HAP-1 (cell line): Measurements from ENCODE around the gene KLHL17.

Experiments
- DNase-seq, 2 experiments: peaks; one replicate each; pipeline ENCODE4 v3.0.0-alpha.2; 2016 to 2020; ENCODE audit warnings: low spot score in 2 of 2
- H3K27me3 ChIP-seq: fragments of 250-450 bp; sonication (Bioruptor Pico); 2 replicates; pipeline ENCODE4 v1.5.1; 2020; ENCODE audit warnings: low read depth, mild to moderate bottlenecking, moderate library complexity
- H3K36me3 ChIP-seq: fragments of 250-450 bp; sonication (Bioruptor Pico); replicated peaks from 2 replicates; pipeline ENCODE4 v1.5.1; 2020; ENCODE audit warnings: mild to moderate bottlenecking
- H3K4me1 ChIP-seq: fragments of 250-450 bp; sonication (Bioruptor Pico); 2 replicates; pipeline ENCODE4 v1.5.1; 2020; ENCODE audit warnings: mild to moderate bottlenecking
- H3K4me3 ChIP-seq: fragments of 250-450 bp; sonication (Bioruptor Pico); 2 replicates; pipeline ENCODE4 v1.5.1; 2020; ENCODE audit warnings: mild to moderate bottlenecking, moderate library complexity
- H3K9me3 ChIP-seq: fragments of 250-450 bp; sonication (Bioruptor Pico); 2 replicates; pipeline ENCODE4 v1.5.1; 2020; ENCODE audit warnings: mild to moderate bottlenecking, moderate library complexity
- in situ Hi-C: fragments of 300-500 bp; cut with MboI; formaldehyde crosslinking; loops from 3 replicates; pipeline ENCODE4 v1.14.3; 2020; ENCODE audit warnings: low sequenced_read_pairs, inconsistent platforms, mixed read lengths

KLHL17 gene

GRCh38 chr1:936348-937264 is 23.8 kb upstream of the KLHL17 start:
- in situ Hi-C loops = no loop called here
- H3K27me3 ChIP-seq = no peaks in the 10 kb centered on the region

GRCh38 chr1:937521-937920 is 22.9 kb upstream of the KLHL17 start:
- H3K36me3 ChIP-seq = no peaks in the 10 kb centered on the region
- H3K9me3 ChIP-seq = no peaks in the 10 kb centered on the region
- H3K4me1 ChIP-seq = peaks cover 28% of the 10 kb centered on the region
- no peaks in the 10 kb centered on the region for H3K27me3 ChIP-seq
- in situ Hi-C loops = no loop called here
- DNase-seq = no peak
- no peak overlapping the region for H3K4me3 ChIP-seq

More at GRCh38 chr1:936348-937264, 23.8 kb upstream of the KLHL17 start:
- DNase-seq = no peak
- H3K4me3 ChIP-seq = no peak overlapping the region
- H3K9me3 ChIP-seq = no peaks in the 10 kb centered on the region
- H3K36me3 ChIP-seq = no peaks in the 10 kb centered on the region
- peaks cover 27% of the 10 kb centered on the region for H3K4me1 ChIP-seq

GRCh38 chr1:938088-938683 is 22.2 kb upstream of the KLHL17 start:
- H3K9me3 ChIP-seq = no peaks in the 10 kb centered on the region
- peak in 1 of 2 experiments; percentile 49 for DNase-seq
- H3K36me3 ChIP-seq = no peaks in the 10 kb centered on the region
- in situ Hi-C loops = no loop called here
- H3K27me3 ChIP-seq = no peaks in the 10 kb centered on the region
- H3K4me1 ChIP-seq = peaks cover 31% of the 10 kb centered on the region
- no peak overlapping the region for H3K4me3 ChIP-seq

GRCh38 chr1:938711-939489 is 21.5 kb upstream of the KLHL17 start:
- Histone ChIP-seq H3K36me3 (peaks cover 3% of the 10 kb centered on the region; the same call in 1 of the 2 replicates), H3K4me3 (no peak overlapping the region), H3K4me1 (peaks cover 31% of the 10 kb centered on the region), H3K27me3 (no peaks in the 10 kb centered on the region), H3K9me3 (no peaks in the 10 kb centered on the region)
- in situ Hi-C loops = no loop called here
- DNase-seq = no peak

GRCh38 chr1:939511-940106 is 20.8 kb upstream of the KLHL17 start:
- no peak overlapping the region for H3K4me3 ChIP-seq
- H3K9me3 ChIP-seq = no peaks in the 10 kb centered on the region
- H3K27me3 ChIP-seq = no peaks in the 10 kb centered on the region
- in situ Hi-C loops = no loop called here
- H3K4me1 ChIP-seq = peaks cover 31% of the 10 kb centered on the region
- no peak for DNase-seq
- H3K36me3 ChIP-seq = peaks cover 9% of the 10 kb centered on the region

GRCh38 chr1:940107-941014 is 20.0 kb upstream of the KLHL17 start:
- Histone ChIP-seq H3K9me3 (no peaks in the 10 kb centered on the region), H3K4me1 (peaks cover 29% of the 10 kb centered on the region), H3K4me3 (peak overlapping the region; percentile 24), H3K36me3 (peaks cover 16% of the 10 kb centered on the region), H3K27me3 (no peaks in the 10 kb centered on the region)
- peak; percentile 63 to 79 for DNase-seq
- in situ Hi-C loops = no loop called here

- Histone ChIP-seq H3K4me1 (peaks cover 22% of the 10 kb centered on the region), H3K27me3 (no peaks in the 10 kb centered on the region), H3K36me3 (peaks cover 24% of the 10 kb centered on the region), H3K9me3 (no peaks in the 10 kb centered on the region), H3K4me3 (peak overlapping the region; percentile 24)
- DNase-seq = no peak
- in situ Hi-C loops = no loop called here
Observed at GRCh38 chr1:941015-941587, 19.3 kb upstream of the KLHL17 start.

GRCh38 chr1:941588-942383 is 18.6 kb upstream of the KLHL17 start:
- H3K27me3 ChIP-seq = no peaks in the 10 kb centered on the region
- no peaks in the 10 kb centered on the region for H3K9me3 ChIP-seq
- H3K36me3 ChIP-seq = peaks cover 31% of the 10 kb centered on the region
- peaks cover 22% of the 10 kb centered on the region for H3K4me1 ChIP-seq
- peak overlapping the region; percentile 37 for H3K4me3 ChIP-seq
- peak; percentile 72 to 85 for DNase-seq
- in situ Hi-C loops = no loop called here

GRCh38 chr1:942411-942821 is 18.0 kb upstream of the KLHL17 start:
- peak in 1 of 2 experiments; percentile 51 for DNase-seq

GRCh38 chr1:942864-943533 is 17.4 kb upstream of the KLHL17 start:
- DNase-seq = peak in 1 of 2 experiments; percentile 36
- in situ Hi-C loops = no loop called here
- no peaks in the 10 kb centered on the region for H3K27me3 ChIP-seq
- peak overlapping the region; percentile 15 for H3K4me3 ChIP-seq
- H3K4me1 ChIP-seq = peaks cover 22% of the 10 kb centered on the region
- no peaks in the 10 kb centered on the region for H3K9me3 ChIP-seq
- peaks cover 43% of the 10 kb centered on the region for H3K36me3 ChIP-seq

More at GRCh38 chr1:942411-942821, 18.0 kb upstream of the KLHL17 start:
- H3K4me1 ChIP-seq = peaks cover 22% of the 10 kb centered on the region
- H3K9me3 ChIP-seq = no peaks in the 10 kb centered on the region
- peaks cover 37% of the 10 kb centered on the region for H3K36me3 ChIP-seq
- no peaks in the 10 kb centered on the region for H3K27me3 ChIP-seq
- in situ Hi-C loops = no loop called here
- peak overlapping the region; percentile 37 for H3K4me3 ChIP-seq

GRCh38 chr1:943545-944340 is 16.6 kb upstream of the KLHL17 start:
- no peak for DNase-seq
- H3K4me1 ChIP-seq = peaks cover 22% of the 10 kb centered on the region
- no peaks in the 10 kb centered on the region for H3K9me3 ChIP-seq
- no peak overlapping the region for H3K4me3 ChIP-seq
- H3K27me3 ChIP-seq = no peaks in the 10 kb centered on the region
- H3K36me3 ChIP-seq = peaks cover 47% of the 10 kb centered on the region
- in situ Hi-C loops = no loop called here
